ENCODE measurements around the gene RPS6KA2.

DNA sequence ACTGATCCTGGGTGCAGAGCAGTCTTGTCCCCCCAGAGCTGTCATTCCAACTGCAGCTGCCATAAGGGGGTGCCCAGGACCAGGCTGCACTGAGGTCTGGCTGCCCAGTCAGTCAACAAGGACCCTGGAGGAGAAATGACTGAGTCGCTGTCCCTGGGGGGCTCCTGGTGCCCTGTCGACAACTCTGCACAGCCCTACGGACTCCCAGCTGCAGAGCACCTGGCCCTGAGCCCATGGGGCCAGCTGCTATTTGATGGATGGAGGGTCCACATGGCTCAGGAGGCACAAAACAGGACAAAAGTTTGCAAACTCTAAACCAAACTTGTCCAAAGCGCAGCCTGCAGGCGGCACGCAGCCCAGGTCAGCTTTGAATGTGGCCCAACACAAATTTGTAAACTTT, 46.3 kb upstream of the RPS6KA2 start:
- no peak for TF ChIP-seq EZH2 (IDR thresholded peaks at IDR 0.05)
- no peak for TF ChIP-seq POLR2AphosphoS5 (IDR thresholded peaks at IDR 0.05; ENCODE audit: borderline replicate concordance, low read depth, low read length)

Measured in SK-N-MC (cell line).